ENCODE measurements around the gene UBXN1.
A peak's percentile ranks its signal among the peaks of the same experiment; 100 is the strongest.

UBXN1 gene

DNA sequence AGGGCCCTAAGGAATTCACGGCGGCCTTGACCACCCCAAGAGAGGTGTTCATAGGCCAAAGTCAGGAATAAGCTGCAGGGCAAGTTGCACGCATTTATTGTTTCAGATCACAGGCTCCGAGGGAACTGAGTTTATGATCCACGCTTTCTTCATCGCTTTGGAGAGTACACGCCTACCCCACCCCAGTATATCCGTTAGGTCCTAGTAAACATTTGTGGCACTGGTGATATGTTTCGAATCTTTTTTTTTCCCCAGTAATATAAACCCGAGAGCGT, 33.3 kb downstream of the UBXN1 start:
- no peak for TF ChIP-seq JUND (IDR thresholded peaks at IDR 0.05; ENCODE audit: low read depth)
- in situ Hi-C loops (cut with HindIII; ENCODE audit: low pct_unique_long_range_greater_than_20kb, low sequenced_read_pairs) = no loop called here
- no peak for DNase-seq (ENCODE audit: low read depth in 1 of 2, low spot score in 1 of 2)

DNA sequence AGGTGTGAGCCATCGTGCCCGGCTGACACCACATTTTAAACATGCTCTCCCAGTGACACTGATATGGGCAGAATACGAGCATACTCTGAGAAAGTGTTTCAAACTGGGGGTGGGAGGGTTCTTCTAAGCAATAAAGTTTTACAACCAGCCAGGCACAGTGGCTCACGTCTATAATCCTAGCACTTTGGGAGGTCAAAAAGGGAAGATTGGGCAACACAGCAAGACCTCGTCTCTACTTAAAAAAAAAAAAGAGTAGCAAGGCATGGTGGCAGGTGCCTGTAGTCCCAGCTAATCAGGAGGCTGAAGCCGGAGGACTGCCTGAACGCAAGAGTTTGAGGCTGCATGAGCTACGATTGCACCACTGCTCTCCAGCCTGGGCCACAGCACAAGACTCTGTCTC, 34.7 kb downstream of the UBXN1 start:
- DNase-seq (ENCODE audit: low read depth in 1 of 2, low spot score in 1 of 2) = no peak
- in situ Hi-C loops (cut with HindIII; ENCODE audit: low pct_unique_long_range_greater_than_20kb, low sequenced_read_pairs) = no loop called here
- no peak for TF ChIP-seq JUND (IDR thresholded peaks at IDR 0.05; ENCODE audit: low read depth)

DNA sequence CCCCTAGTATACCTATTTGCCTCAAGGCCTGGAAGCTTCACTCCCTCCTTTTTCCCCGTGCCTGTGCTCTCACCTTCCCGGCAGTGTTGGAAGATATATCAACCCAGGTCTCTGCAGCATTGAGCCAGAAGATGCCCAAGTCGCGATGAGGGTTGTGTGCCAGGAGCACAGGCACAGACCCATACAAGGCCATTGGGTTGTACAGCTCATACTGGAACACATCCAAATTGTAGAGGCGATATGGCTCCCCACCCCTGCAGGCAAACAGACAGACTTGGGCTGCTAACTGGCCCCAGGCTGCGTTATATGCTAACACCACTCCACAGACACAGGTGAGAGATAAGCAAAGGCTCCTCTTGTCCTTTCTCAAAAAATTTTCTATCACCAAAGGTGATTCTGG, 46.4 kb downstream of the UBXN1 start:
- in situ Hi-C loops (cut with HindIII; ENCODE audit: low pct_unique_long_range_greater_than_20kb, low sequenced_read_pairs) = no loop called here
- no peak for TF ChIP-seq JUND (IDR thresholded peaks at IDR 0.05; ENCODE audit: low read depth)
- DNase-seq (ENCODE audit: low read depth in 1 of 2, low spot score in 1 of 2) = no peak

DNA sequence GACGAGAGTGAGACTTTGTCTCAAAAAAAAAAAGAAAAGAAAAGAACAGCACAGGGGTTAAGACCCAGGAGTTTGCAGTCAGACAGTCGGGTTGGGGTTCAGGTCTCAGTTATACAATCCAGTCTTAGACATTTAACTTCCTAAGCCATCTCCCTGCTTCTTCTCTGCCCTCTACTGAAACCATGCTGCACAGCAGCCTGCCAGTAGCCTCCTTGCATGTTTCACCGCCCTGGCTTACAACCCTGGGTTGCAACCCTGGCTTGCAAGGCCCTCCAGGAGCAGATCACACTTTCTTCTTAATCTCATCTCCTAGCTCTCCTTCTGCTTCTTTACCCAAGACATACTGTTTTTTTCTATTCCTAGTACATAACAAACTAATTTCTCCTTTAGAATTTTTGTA, 51.2 kb downstream of the UBXN1 start:
- in situ Hi-C loops (cut with HindIII; ENCODE audit: low pct_unique_long_range_greater_than_20kb, low sequenced_read_pairs) = no loop called here
- TF ChIP-seq JUND (IDR thresholded peaks at IDR 0.05; ENCODE audit: low read depth) = no peak
- DNase-seq (ENCODE audit: low read depth in 1 of 2, low spot score in 1 of 2) = peak in 1 of 2 experiments; percentile 58
